Sigmoid colon (tissue), 4 donors: ENCODE data around the gene NCK1.

Experiments
- EP300 ChIP-seq, 4 donors: sonication (generic); formaldehyde crosslinking; IDR thresholded peaks; one replicate each; pipeline ENCODE4 v1.6.1; 2017; ENCODE audit warnings: antibody characterized with exemption in 4 of 4
- POLR2A ChIP-seq, 2 donors: fragments of 450-650 bp; IDR thresholded peaks; one replicate each; pipeline ENCODE4 v1.6.1; 2016; ENCODE audit warnings: antibody characterized with exemption in 2 of 2, mild to moderate bottlenecking in 2 of 2, moderate library complexity in 2 of 2
- POLR2AphosphoS5 ChIP-seq, 4 donors: sonication (generic); formaldehyde crosslinking; IDR thresholded peaks; one replicate each; pipeline ENCODE4 v1.6.1; 2017; ENCODE audit warnings: antibody characterized with exemption in 4 of 4
- TF ChIP-seq, protein P1 (sequence below), 4 experiments: fragments of 450-650 bp in 3 of 4; fragments of 200-600 bp in 1 of 4; IDR thresholded peaks; one replicate each; pipeline ENCODE4 v1.5.1; 2016 to 2019; ENCODE audit warnings: antibody characterized with exemption in 4 of 4, mild to moderate bottlenecking in 3 of 4, moderate library complexity in 2 of 4

DNA sequence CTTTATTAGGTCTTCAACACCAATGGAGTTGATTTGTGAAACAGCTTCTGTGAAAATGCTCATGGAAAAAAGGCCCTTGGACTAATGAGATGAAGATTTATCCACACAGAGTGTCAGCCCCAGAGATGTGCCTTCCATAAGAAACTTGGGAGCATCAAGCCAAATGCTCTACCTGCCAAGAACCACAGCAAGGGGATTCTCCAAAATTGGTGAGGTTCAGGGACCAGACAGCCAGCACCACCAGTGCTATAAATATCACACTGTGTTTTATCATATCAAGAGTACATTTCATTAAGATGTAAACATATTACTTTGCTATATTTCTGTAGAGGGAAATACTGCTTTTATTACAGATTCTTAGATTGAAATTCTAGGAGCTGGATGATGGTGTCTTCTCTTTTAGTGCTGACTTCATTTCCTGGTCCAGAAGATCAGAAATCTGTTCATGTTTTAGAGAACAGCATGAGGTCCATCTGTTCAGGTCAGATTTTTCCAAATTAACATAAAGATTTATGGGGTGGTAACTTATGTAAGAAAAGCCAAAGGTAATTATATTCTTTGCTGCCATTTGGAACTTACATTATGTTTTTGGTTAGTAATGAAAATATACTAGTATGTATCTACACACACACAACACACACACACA lies 25.4 kb upstream of the NCK1 start:
- TF ChIP-seq POLR2A (IDR thresholded peaks at IDR 0.05) (no peak), EP300 (IDR thresholded peaks at IDR 0.05) (no peak), POLR2AphosphoS5 (IDR thresholded peaks at IDR 0.05) (no peak)
- TF ChIP-seq, protein P1, sequence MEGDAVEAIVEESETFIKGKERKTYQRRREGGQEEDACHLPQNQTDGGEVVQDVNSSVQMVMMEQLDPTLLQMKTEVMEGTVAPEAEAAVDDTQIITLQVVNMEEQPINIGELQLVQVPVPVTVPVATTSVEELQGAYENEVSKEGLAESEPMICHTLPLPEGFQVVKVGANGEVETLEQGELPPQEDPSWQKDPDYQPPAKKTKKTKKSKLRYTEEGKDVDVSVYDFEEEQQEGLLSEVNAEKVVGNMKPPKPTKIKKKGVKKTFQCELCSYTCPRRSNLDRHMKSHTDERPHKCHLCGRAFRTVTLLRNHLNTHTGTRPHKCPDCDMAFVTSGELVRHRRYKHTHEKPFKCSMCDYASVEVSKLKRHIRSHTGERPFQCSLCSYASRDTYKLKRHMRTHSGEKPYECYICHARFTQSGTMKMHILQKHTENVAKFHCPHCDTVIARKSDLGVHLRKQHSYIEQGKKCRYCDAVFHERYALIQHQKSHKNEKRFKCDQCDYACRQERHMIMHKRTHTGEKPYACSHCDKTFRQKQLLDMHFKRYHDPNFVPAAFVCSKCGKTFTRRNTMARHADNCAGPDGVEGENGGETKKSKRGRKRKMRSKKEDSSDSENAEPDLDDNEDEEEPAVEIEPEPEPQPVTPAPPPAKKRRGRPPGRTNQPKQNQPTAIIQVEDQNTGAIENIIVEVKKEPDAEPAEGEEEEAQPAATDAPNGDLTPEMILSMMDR (IDR thresholded peaks at IDR 0.05), result no peak
